Caco-2 (cell line): ENCODE measurements around the gene ATXN3. TPM values are rescaled to one million over a fixed set of nuclear protein-coding genes. Genes with fewer than 3 reads are reported as not detected.

Experiments
- Bru-seq: library from RNA; stranded (reverse); fragments of 400-500 nt; gene quantifications from one replicate; lab custom pipeline; 2021; lab: Mats Ljungman, UMichigan
- BruChase-seq, 2 experiments: library from RNA; stranded (reverse); fragments of 400-500 nt; gene quantifications; one replicate each; lab custom pipeline; 2021; lab: Mats Ljungman, UMichigan
- BruUV-seq: library from RNA; stranded (reverse); fragments of 400-500 nt; replicated peaks from 2 replicates; lab custom pipeline; 2021; lab: Mats Ljungman, UMichigan
- CTCF ChIA-PET: fragments of 300-600 bp; sonication (Branson Sonifier 250); formaldehyde crosslinking; loops from one replicate; lab custom pipeline; 2022; ENCODE audit warnings: antibody characterized with exemption; lab: Charles Lee
- POLR2A ChIA-PET: fragments of 300-600 bp; sonication (Branson Sonifier 250); formaldehyde crosslinking; loops from one replicate; lab custom pipeline; 2022; ENCODE audit warnings: antibody characterized with exemption; lab: Charles Lee
- DNase-seq, 2 experiments: peaks; one replicate each; pipeline versions ENCODE4 v3.0.0 to v3.0.0-alpha.2; 2020 to 2022
- H3K27me3 ChIP-seq: replicated peaks from 2 replicates; pipeline ENCODE4 v1.6.0; 2011; ENCODE audit warnings: low read length; ENCODE audit not compliant: control insufficient read depth, insufficient read depth
- H3K36me3 ChIP-seq: 2 replicates; pipeline ENCODE4 v1.5.1; 2011; ENCODE audit warnings: low read length; ENCODE audit not compliant: control insufficient read depth, insufficient read depth
- H3K4me1 ChIP-seq: fragments of 250-450 bp; sonication (Bioruptor Pico); 2 replicates; pipeline ENCODE4 v1.5.1; 2020; ENCODE audit warnings: mild to moderate bottlenecking
- H3K4me3 ChIP-seq: 2 replicates; pipeline ENCODE4 v1.5.1; 2011; ENCODE audit warnings: low read depth, mild to moderate bottlenecking, control low read depth, low read length
- H3K9me3 ChIP-seq: fragments of 250-450 bp; sonication (Bioruptor Pico); 2 replicates; pipeline ENCODE4 v1.5.1; 2020; ENCODE audit warnings: mild to moderate bottlenecking, moderate library complexity
- H3K27ac Mint-ChIP-seq: one replicate; pipeline ENCODE4 v1.8.0; 2022; ENCODE audit warnings: mixed read lengths; ENCODE audit not compliant: unreplicated experiment
- H3K27me3 Mint-ChIP-seq: one replicate; pipeline ENCODE4 v1.8.0; 2022; ENCODE audit warnings: mixed read lengths; ENCODE audit not compliant: insufficient read depth, unreplicated experiment
- H3K36me3 Mint-ChIP-seq: one replicate; pipeline ENCODE4 v1.8.0; 2022; ENCODE audit warnings: mild to moderate bottlenecking, mixed read lengths; ENCODE audit not compliant: insufficient read depth, unreplicated experiment
- H3K4me1 Mint-ChIP-seq: one replicate; pipeline ENCODE4 v1.8.0; 2022; ENCODE audit warnings: low read depth, mixed read lengths; ENCODE audit not compliant: unreplicated experiment
- H3K4me3 Mint-ChIP-seq: one replicate; pipeline ENCODE4 v1.8.0; 2022; ENCODE audit warnings: mild to moderate bottlenecking, moderate library complexity, mixed read lengths; ENCODE audit not compliant: unreplicated experiment
- H3K9me3 Mint-ChIP-seq: one replicate; pipeline ENCODE4 v1.8.0; 2022; ENCODE audit warnings: mixed read lengths; ENCODE audit not compliant: unreplicated experiment
- intact Hi-C: fragments of 100-400 bp; cut with micrococcal nuclease; formaldehyde crosslinking; loops from one replicate; pipeline ENCODE4 v1.10.0; 2022; ENCODE audit not compliant: unreplicated experiment
- long read RNA-seq: library from polyadenylated mRNA; stranded (forward); transcript quantifications from one replicate; pipeline ENCODE4 v2.0.0, GENCODE V29; 2022
- total RNA-seq: library from RNA; stranded (reverse); gene quantifications from 2 replicates; pipeline ENCODE4 v1.2.3, GENCODE V29; 2022
- TF ChIP-seq, protein P1 (sequence below), 2 experiments: fragments of 200-600 bp in 1 of 2; IDR thresholded peaks; 1 replicate in 1 of 2; 2 replicates in 1 of 2; pipeline versions ENCODE4 v1.5.1 to v1.8.0; 2011 to 2022; ENCODE audit warnings: antibody characterized with exemption in 1 of 2, control low read depth in 1 of 2, inconsistent platforms in 1 of 2, low read depth in 1 of 2, low read length in 1 of 2, mild to moderate bottlenecking in 1 of 2, moderate library complexity in 1 of 2; ENCODE audit not compliant: insufficient read depth in 1 of 2, severe bottlenecking in 1 of 2, unreplicated experiment in 1 of 2

Gene ATXN3
- total RNA-seq (18.8 and 29.3 TPM in 2 replicates), Bru-seq, nascent RNA (percentile 66 among the genes with signal in this experiment), BruChase-seq, experiment 1, labeled RNA remaining after a 2-hour chase (percentile 67 among the genes with signal in this experiment), BruChase-seq, experiment 2, labeled RNA remaining after a 6-hour chase (percentile 64 among the genes with signal in this experiment)
- long read RNA-seq, full-length matches to known transcripts = 17 of 19 reads
- long read RNA-seq, partial matches to known transcripts = 0 of 19 reads
- long read RNA-seq, other reads (novel, unspliced or antisense) = 2 of 19 reads

DNA sequence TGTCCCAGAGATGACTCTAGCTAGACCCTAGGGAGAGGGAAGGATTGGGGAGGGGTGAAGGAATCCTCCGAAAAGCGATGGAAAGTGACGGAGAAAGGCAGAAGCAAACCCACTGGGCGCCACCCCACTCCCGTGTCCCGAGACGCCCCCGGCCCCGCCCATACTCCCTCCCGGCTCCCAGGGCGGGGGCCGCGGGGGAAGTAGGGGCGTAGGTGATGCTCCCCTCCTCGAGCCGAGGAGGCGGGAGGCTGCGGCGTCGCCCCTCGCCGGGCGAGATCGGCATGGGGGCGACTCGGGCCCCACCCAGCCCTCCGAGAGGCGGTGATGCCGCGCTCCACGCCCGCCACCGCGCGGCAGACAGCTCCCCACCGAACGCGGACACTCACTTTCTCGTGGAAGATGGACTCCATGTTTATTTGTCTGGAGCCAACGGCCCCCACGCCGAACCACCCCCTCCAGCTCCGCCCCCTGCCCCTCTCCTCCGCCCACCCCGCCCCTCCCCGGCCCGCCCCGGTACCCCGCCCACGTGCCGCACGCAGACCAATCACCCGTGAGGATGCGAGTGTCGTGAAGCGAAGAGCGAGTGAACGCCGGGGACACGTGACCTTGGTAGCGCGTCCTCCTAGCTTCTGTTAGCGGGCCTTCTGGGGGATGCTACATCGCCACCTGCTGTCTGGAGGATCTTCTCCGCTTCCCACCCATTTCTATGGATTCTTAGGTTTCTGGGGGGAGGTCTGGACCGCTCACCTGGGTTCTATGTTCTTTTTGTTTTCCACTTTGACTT lies at the start of gene ATXN3:
TSS of gene ATXN3 (minus strand) at position 440 of the 784 bp plus-strand sequence. CDS start at position 410, 30 bp downstream.
- H3K27me3 ChIP-seq = no peaks in the 10 kb centered on the region
- TF ChIP-seq, protein P1, sequence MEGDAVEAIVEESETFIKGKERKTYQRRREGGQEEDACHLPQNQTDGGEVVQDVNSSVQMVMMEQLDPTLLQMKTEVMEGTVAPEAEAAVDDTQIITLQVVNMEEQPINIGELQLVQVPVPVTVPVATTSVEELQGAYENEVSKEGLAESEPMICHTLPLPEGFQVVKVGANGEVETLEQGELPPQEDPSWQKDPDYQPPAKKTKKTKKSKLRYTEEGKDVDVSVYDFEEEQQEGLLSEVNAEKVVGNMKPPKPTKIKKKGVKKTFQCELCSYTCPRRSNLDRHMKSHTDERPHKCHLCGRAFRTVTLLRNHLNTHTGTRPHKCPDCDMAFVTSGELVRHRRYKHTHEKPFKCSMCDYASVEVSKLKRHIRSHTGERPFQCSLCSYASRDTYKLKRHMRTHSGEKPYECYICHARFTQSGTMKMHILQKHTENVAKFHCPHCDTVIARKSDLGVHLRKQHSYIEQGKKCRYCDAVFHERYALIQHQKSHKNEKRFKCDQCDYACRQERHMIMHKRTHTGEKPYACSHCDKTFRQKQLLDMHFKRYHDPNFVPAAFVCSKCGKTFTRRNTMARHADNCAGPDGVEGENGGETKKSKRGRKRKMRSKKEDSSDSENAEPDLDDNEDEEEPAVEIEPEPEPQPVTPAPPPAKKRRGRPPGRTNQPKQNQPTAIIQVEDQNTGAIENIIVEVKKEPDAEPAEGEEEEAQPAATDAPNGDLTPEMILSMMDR (IDR thresholded peaks at IDR 0.05; ENCODE audit: insufficient read depth in 1 of 2, low read depth in 1 of 2, low read length in 1 of 2, severe bottlenecking in 1 of 2, unreplicated experiment in 1 of 2) = peak in 1 of 2 experiments; percentile 87
- peak; percentile 95 to 98 for DNase-seq
- no peaks in the 10 kb centered on the region for H3K36me3 ChIP-seq
- Mint-ChIP-seq H3K4me3 (peak within 1 kb of the TSS; percentile 87), H3K9me3 (no peaks in the 10 kb centered on the region), H3K36me3 (peaks cover 5% of the 10 kb centered on the region), H3K4me1 (peaks cover 7% of the 10 kb centered on the region), H3K27me3 (no peaks in the 10 kb centered on the region), H3K27ac (peak within 1 kb of the TSS; percentile 66)
- peaks cover 9% of the 10 kb centered on the region for H3K4me1 ChIP-seq
- POLR2A ChIA-PET = interaction anchor here (0.5 to 1.8 kb wide), 5 partner anchors 10 to 1009 kb away, joined by 3 to 25 read pairs (median 4); partner anchors contain the start of genes CPSF2, NDUFB1 and TRIP11
- no TSS peak for BruUV-seq
- intact Hi-C loops = loop anchor here (1.0 kb wide), 1 partner anchor 66 kb away; the partner anchor contains the start of gene TRIP11
- peak within 1 kb of the TSS; percentile 59 for H3K4me3 ChIP-seq
- H3K9me3 ChIP-seq = no peaks in the 10 kb centered on the region
- CTCF ChIA-PET = interaction anchor here (0.6 to 1.7 kb wide), 11 partner anchors 9 to 532 kb away, joined by 3 to 35 read pairs (median 5); partner anchors contain the start of genes CPSF2, NDUFB1 and TRIP11

DNA sequence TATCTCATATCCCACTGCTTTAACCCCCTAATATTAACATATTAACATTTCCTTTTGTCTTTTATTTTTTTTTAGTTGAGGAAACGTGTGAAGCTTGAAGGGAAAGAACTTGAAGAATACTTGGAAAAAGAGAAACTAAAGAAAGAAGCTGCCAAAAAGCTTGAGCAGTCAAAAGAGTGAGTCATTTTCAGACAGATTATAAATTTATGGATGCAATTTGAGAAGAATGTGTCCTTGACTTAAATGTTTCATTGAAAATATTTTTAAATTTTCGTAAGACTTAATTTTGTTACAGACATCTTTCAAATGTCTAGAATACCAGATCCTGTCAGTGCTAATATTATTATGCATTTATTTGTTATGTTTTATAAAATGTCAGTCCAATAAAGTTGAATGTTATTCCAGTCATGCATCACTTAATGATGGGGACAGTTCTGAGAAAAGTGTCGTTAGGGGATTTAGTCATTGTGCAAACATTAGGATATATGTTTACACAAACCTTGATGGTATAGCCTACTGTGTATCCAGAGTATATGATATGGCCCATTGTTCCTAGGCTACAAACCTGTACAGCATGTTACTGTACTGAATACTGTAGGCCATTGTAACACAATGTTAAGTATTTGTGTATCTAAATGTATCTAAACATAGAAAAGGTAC lies 48.0 kb upstream of the ATXN3 start:
- TF ChIP-seq, protein P1 (IDR thresholded peaks at IDR 0.05; ENCODE audit: insufficient read depth in 1 of 2, low read depth in 1 of 2, low read length in 1 of 2, severe bottlenecking in 1 of 2, unreplicated experiment in 1 of 2) = no peak
- CTCF ChIA-PET = no interaction called here
- Mint-ChIP-seq H3K36me3 (peaks cover 58% of the 10 kb centered on the region), H3K9me3 (no peaks in the 10 kb centered on the region), H3K4me1 (no peaks in the 10 kb centered on the region), H3K27me3 (no peaks in the 10 kb centered on the region), H3K27ac (no peak overlapping the region), H3K4me3 (no peak overlapping the region)
- Histone ChIP-seq H3K4me3 (no peak overlapping the region), H3K4me1 (no peaks in the 10 kb centered on the region), H3K9me3 (no peaks in the 10 kb centered on the region), H3K36me3 (no peaks in the 10 kb centered on the region), H3K27me3 (no peaks in the 10 kb centered on the region)
- no peak for DNase-seq
- intact Hi-C loops = no loop called here
- no TSS peak for BruUV-seq
- POLR2A ChIA-PET = no interaction called here

DNA sequence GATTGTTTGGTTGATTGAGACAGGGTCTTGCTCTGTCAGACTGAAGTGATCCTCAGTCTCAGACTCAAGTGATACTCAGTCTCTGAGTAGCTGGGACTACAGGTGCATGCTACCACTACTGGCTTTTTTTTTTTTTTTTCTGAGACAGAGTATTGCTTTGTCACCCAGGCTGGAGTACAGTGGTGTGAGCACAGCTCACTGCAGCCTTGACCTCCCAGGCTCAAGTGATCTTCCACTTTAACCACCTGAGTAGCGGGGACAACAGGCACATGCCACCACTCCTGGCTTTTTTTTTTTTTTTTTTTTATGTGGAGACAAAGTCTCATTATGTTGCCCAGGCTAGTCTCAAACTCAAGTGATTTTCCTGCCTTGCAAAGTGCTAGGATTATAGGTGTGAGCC lies 47.2 kb upstream of the ATXN3 start:
- Histone ChIP-seq H3K9me3 (no peaks in the 10 kb centered on the region), H3K27me3 (no peaks in the 10 kb centered on the region), H3K36me3 (no peaks in the 10 kb centered on the region), H3K4me3 (no peak overlapping the region), H3K4me1 (no peaks in the 10 kb centered on the region)
- no TSS peak for BruUV-seq
- Mint-ChIP-seq H3K9me3 (no peaks in the 10 kb centered on the region), H3K36me3 (peaks cover 51% of the 10 kb centered on the region), H3K27ac (no peak overlapping the region), H3K4me3 (no peak overlapping the region), H3K4me1 (no peaks in the 10 kb centered on the region), H3K27me3 (no peaks in the 10 kb centered on the region)
- ChIA-PET CTCF (no interaction called here), POLR2A (no interaction called here)
- TF ChIP-seq, protein P1 (IDR thresholded peaks at IDR 0.05; ENCODE audit: insufficient read depth in 1 of 2, low read depth in 1 of 2, low read length in 1 of 2, severe bottlenecking in 1 of 2, unreplicated experiment in 1 of 2) = no peak
- intact Hi-C loops = no loop called here
- no peak for DNase-seq
